VCaP (cell line): ENCODE measurements around the gene CD200R1L.

ENCODE experiments used
- H3K27ac ChIP-seq: fragments of 450-650 bp; 2 replicates; pipeline ENCODE4 v1.5.1; 2017
- CTCF ChIP-seq: fragments of 450-650 bp; conservative IDR thresholded peaks from 2 replicates; pipeline ENCODE4 v1.5.1; 2017; ENCODE audit warnings: mild to moderate bottlenecking, moderate library complexity

The CD200R1L gene

GRCh38 chr3:112874725-112875124 is 28.1 kb upstream of the CD200R1L start:
- no peak for TF ChIP-seq CTCF
- no peak overlapping the region for H3K27ac ChIP-seq

GRCh38 chr3:112873632-112874031 is 27.0 kb upstream of the CD200R1L start:
- H3K27ac ChIP-seq = no peak overlapping the region
- no peak for TF ChIP-seq CTCF

- H3K27ac ChIP-seq = no peak overlapping the region
- no peak for TF ChIP-seq CTCF
Measured at GRCh38 chr3:112871735-112872134, 25.1 kb upstream of the CD200R1L start.

- H3K27ac ChIP-seq = no peak overlapping the region
- TF ChIP-seq CTCF = no peak
Measured at GRCh38 chr3:112865757-112866156, 19.1 kb upstream of the CD200R1L start.

GRCh38 chr3:112860898-112861297 is 14.2 kb upstream of the CD200R1L start:
- H3K27ac ChIP-seq = no peak overlapping the region
- TF ChIP-seq CTCF = no peak

- no peak overlapping the region for H3K27ac ChIP-seq
- no peak for TF ChIP-seq CTCF
Measured at GRCh38 chr3:112858410-112859069, 11.9 kb upstream of the CD200R1L start.

- H3K27ac ChIP-seq = no peak overlapping the region
- TF ChIP-seq CTCF = no peak
Measured at GRCh38 chr3:112857526-112857925, 10.9 kb upstream of the CD200R1L start.
